Left lung (tissue), 10 donors: ENCODE results near the gene ZNF14. TPM values are rescaled to one million over a fixed set of nuclear protein-coding genes. Genes with fewer than 3 reads are reported as not detected.
"Not testable (repeated sequence)": the region's sequence is repeated elsewhere in the genome, so short reads cannot be mapped to it uniquely, and the experiment has no call there.

ENCODE experiments used
- ATAC-seq: fragments of 200-7000 bp; cut with Tn5 transposase; one replicate; pipeline ENCODE4 v1.9.1; 2020; ENCODE audit warnings: moderate library complexity
- DNase-seq, 4 donors: peaks; one replicate each; pipeline ENCODE4 v3.0.0-alpha.2; 2013 to 2020
- H3K27ac ChIP-seq, 2 donors: fragments of 200-600 bp; sonication (generic) in 1 of 2; one replicate each; pipeline versions ENCODE4 v1.5.0 to v1.8.0; 2020 to 2021
- H3K27me3 ChIP-seq, 2 donors: fragments of 200-600 bp; sonication (generic) in 1 of 2; one replicate each; pipeline versions ENCODE4 v1.5.0 to v1.8.0; 2020 to 2021
- H3K36me3 ChIP-seq, 2 donors: fragments of 200-600 bp; sonication (generic) in 1 of 2; one replicate each; pipeline versions ENCODE4 v1.5.0 to v1.8.0; 2020 to 2021
- H3K4me1 ChIP-seq, 2 donors: fragments of 200-600 bp; one replicate each; pipeline ENCODE4 v1.8.0; 2021
- H3K4me3 ChIP-seq, 2 donors: fragments of 200-600 bp; sonication (generic) in 1 of 2; one replicate each; pipeline versions ENCODE4 v1.5.0 to v1.8.0; 2020 to 2021; ENCODE audit warnings: mild to moderate bottlenecking in 1 of 2
- H3K9me3 ChIP-seq, 2 donors: fragments of 200-600 bp; sonication (generic) in 1 of 2; one replicate each; pipeline versions ENCODE4 v1.5.0 to v1.8.0; 2020 to 2021
- CTCF ChIP-seq, 2 donors: fragments of 200-600 bp; sonication (generic) in 1 of 2; IDR thresholded peaks; one replicate each; pipeline versions ENCODE4 v1.5.0 to v1.8.0; 2021; ENCODE audit warnings: antibody characterized with exemption in 2 of 2
- intact Hi-C, 2 donors: fragments of 100-400 bp; cut with DNase I; formaldehyde crosslinking; loops; one replicate each; pipeline versions ENCODE4 v1.11.2 to v1.14.2; 2022
- polyA plus RNA-seq, 6 donors: library from polyadenylated mRNA; unstranded; fragments of 120-200 nt; gene quantifications; one replicate each; pipeline ENCODE4 v1.2.1, GENCODE V29; 2013; ENCODE audit not compliant: insufficient read length in 6 of 6
- total RNA-seq, 2 donors: library from RNA; stranded (reverse); fragmentation: NEBNext Ultra II Directional; extraction: Animal tissue kit (Norgen Biotek cat#: 25700); gene quantifications; one replicate each; pipeline ENCODE4 v1.2.1, GENCODE V29; 2021
- donor health status: DM: no; HTN: yes; CAD: no.
- donor health status: DM: no; HTN: no; CAD: no.

Gene ZNF14
- total and polyA plus RNA-seq, 8 donors = 4.7 to 15.3 (median 12.1) TPM

- Histone ChIP-seq H3K4me1 (no peaks in the 10 kb centered on the region), H3K4me3 (no peak overlapping the region), H3K9me3 (peaks cover 24 to 88% of the 10 kb centered on the region in 2 donors), H3K27ac (no peak overlapping the region), H3K27me3 (no peaks in the 10 kb centered on the region), H3K36me3 (peaks cover 0 to 45% of the 10 kb centered on the region in 2 donors)
- DNase-seq (no peak), ATAC-seq (no peak)
- TF ChIP-seq CTCF (IDR thresholded peaks at IDR 0.05) = no peak
- intact Hi-C loops = no loop called here
Measured at GRCh38 chr19:19719798-19720197, 13.1 kb downstream of the ZNF14 start.

- ATAC-seq (no peak), DNase-seq (no peak)
- Histone ChIP-seq H3K9me3 (peaks cover 23 to 100% of the 10 kb centered on the region in 2 donors), H3K27ac (no peak overlapping the region), H3K4me1 (no peaks in the 10 kb centered on the region), H3K27me3 (no peaks in the 10 kb centered on the region), H3K4me3 (no peak overlapping the region), H3K36me3 (peaks cover 7 to 84% of the 10 kb centered on the region in 2 donors)
- no peak for TF ChIP-seq CTCF (IDR thresholded peaks at IDR 0.05)
- intact Hi-C loops = no loop called here
Measured at GRCh38 chr19:19711934-19712828, 20.7 kb downstream of the ZNF14 start.

DNA sequence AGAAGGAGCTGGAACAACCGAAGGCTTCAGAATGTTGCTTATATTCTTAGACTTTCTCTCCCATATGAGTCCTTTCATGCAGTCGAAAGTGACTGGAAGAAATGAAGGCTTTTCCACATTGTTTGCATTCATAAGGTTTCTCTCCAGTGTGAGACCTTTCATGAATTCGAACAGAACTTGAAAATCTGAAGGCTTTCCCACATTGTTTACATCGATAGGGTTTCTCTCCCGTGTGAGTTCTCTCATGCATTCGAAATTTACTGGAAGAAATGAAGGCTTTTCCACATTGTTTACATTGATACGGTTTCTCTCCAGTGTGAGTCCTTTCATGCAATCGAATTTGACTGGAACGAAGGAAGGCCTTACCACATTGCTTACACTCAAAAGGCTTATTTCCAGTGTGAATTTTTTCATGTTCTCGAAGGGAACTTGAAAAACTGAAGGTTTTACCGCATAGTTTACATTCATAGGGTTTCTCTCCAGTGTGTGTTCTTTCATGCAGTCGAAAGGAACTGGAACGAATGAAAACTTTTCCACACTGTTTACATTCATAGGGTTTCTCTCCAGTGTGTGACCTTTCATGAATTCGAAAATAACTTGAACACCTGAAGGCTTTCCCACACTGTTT, 21.5 kb downstream of the ZNF14 start:
- Histone ChIP-seq H3K27me3 (no peaks in the 10 kb centered on the region), H3K9me3 (peaks cover 23 to 100% of the 10 kb centered on the region in 2 donors), H3K4me3 (no peak overlapping the region), H3K27ac (no peak overlapping the region), H3K36me3 (peaks cover 7 to 78% of the 10 kb centered on the region in 2 donors), H3K4me1 (no peaks in the 10 kb centered on the region)
- TF ChIP-seq CTCF (IDR thresholded peaks at IDR 0.05) = no peak
- ATAC-seq (no peak), DNase-seq (no peak)
- intact Hi-C loops = no loop called here

DNA sequence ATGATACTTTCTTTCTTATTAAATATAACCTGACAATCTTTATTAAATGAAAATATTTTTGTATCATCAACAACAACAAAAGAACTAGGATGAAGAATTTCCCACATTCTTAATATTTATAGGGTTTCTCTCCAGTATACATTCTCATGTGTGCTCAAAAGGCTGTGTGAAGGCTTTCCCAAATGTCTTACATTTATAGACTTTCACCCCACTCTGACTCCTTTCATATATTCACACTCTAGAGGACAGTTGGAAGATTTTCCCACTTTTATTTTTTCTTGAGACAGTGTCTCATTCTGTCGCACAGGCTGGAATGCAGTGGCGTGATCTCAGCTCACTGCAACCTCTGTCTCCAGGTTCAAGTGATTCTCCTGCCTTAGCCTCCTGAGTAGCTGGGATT, 22.4 kb downstream of the ZNF14 start:
- no peak for DNase-seq
- H3K4me1 ChIP-seq = no peaks in the 10 kb centered on the region
- intact Hi-C loops = no loop called here
- ATAC-seq = no peak
- H3K27ac ChIP-seq = no peak overlapping the region
- no peaks in the 10 kb centered on the region for H3K27me3 ChIP-seq
- H3K36me3 ChIP-seq = peaks cover 7 to 70% of the 10 kb centered on the region in 2 donors
- H3K9me3 ChIP-seq = peaks cover 15 to 100% of the 10 kb centered on the region in 2 donors
- no peak overlapping the region for H3K4me3 ChIP-seq
- no peak for TF ChIP-seq CTCF (IDR thresholded peaks at IDR 0.05)

DNA sequence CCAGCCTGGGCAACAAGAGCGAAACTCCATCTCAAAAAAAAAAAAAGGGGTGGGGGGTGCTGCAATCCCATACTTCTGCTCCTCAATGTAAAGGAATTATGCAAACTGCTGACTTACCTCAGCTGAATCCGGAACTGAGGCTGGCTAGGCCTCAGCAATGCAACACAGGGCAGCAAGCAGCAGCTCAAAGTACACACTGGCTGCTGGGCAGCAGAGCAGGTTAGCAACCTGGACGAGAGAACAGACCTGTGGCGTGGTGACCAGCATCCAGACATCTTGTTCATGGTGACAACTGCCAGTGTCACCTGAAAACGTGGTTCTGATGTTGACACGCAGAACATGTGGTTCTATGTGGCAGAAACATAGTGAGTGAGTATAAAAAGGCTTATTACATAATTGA, 28.1 kb downstream of the ZNF14 start:
- no peak for TF ChIP-seq CTCF (IDR thresholded peaks at IDR 0.05)
- no peak for ATAC-seq

DNA sequence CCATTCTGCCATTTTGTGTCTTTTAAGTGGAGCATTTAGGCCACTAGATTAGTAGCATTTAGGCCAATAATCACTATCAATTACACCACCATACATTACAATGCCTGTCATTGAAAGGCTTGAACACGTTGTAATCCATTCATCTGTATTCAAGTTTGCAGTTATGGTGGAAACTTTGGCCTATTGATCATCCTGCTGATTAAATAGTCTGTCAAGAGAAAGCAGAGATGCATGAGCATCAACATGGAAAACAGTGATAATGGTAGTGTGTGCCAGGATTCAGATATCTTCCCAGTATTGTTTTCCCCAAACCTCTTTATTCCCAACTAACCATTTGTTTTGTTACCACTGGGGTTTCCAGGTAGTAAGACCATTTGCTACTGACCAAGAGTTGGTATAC, 32.4 kb downstream of the ZNF14 start:
- H3K27ac ChIP-seq, H3K4me1 ChIP-seq, DNase-seq, H3K27me3 ChIP-seq, ATAC-seq, intact Hi-C loops, H3K4me3 ChIP-seq: not testable (repeated sequence)
- Histone ChIP-seq H3K9me3 (peaks cover 0 to 96% of the 10 kb centered on the region in 2 donors), H3K36me3 (peaks cover 0 to 19% of the 10 kb centered on the region in 2 donors)

More for the DNA sequence above, 28.1 kb downstream of the ZNF14 start:
- Histone ChIP-seq H3K27me3 (no peaks in the 10 kb centered on the region), H3K9me3 (peaks cover 4 to 100% of the 10 kb centered on the region in 2 donors), H3K4me3 (no peak overlapping the region), H3K27ac (no peak overlapping the region), H3K36me3 (peaks cover 0 to 35% of the 10 kb centered on the region in 2 donors), H3K4me1 (no peaks in the 10 kb centered on the region)
- DNase-seq = no peak
- intact Hi-C loops = no loop called here
